Measurements from ENCODE around the gene TSPAN9. TPM values are rescaled to one million over a fixed set of nuclear protein-coding genes. Genes with fewer than 3 reads are reported as not detected.

The TSPAN9 gene
- total and polyA plus RNA-seq, 9 of the 15 experiments (the other 6 are each of a cell fraction or from before 2014, with no cell fraction given): 0.23 to 2.1 (median 0.60) TPM; not detected in 2

DNA sequence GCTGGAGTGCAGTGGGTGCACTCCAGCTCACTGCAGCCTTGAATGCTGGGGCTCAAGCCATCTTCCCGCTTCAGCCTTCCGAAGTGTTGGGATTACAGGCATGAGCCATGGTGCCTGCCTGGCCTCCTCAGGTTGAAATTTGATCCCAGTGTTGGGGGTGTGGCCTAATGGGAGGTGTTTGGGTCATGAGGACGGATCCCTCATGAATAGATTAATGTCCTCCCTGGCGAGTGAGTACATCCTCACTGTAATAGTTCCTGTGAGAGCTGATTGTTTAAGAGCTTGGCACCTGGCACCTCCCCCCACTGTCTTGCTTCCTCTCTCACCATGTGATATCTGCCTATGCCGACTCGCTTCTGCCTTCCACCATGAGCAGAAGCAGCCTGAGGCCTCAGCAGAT, 84.7 kb downstream of the TSPAN9 start (continued):
- TF ChIP-seq, protein P1, sequence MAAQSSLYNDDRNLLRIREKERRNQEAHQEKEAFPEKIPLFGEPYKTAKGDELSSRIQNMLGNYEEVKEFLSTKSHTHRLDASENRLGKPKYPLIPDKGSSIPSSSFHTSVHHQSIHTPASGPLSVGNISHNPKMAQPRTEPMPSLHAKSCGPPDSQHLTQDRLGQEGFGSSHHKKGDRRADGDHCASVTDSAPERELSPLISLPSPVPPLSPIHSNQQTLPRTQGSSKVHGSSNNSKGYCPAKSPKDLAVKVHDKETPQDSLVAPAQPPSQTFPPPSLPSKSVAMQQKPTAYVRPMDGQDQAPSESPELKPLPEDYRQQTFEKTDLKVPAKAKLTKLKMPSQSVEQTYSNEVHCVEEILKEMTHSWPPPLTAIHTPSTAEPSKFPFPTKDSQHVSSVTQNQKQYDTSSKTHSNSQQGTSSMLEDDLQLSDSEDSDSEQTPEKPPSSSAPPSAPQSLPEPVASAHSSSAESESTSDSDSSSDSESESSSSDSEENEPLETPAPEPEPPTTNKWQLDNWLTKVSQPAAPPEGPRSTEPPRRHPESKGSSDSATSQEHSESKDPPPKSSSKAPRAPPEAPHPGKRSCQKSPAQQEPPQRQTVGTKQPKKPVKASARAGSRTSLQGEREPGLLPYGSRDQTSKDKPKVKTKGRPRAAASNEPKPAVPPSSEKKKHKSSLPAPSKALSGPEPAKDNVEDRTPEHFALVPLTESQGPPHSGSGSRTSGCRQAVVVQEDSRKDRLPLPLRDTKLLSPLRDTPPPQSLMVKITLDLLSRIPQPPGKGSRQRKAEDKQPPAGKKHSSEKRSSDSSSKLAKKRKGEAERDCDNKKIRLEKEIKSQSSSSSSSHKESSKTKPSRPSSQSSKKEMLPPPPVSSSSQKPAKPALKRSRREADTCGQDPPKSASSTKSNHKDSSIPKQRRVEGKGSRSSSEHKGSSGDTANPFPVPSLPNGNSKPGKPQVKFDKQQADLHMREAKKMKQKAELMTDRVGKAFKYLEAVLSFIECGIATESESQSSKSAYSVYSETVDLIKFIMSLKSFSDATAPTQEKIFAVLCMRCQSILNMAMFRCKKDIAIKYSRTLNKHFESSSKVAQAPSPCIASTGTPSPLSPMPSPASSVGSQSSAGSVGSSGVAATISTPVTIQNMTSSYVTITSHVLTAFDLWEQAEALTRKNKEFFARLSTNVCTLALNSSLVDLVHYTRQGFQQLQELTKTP (IDR thresholded peaks at IDR 0.05; ENCODE audit: low read depth in 1 of 2, partially characterized antibody in 2 of 2): no peak
- TF ChIP-seq, protein P2, sequence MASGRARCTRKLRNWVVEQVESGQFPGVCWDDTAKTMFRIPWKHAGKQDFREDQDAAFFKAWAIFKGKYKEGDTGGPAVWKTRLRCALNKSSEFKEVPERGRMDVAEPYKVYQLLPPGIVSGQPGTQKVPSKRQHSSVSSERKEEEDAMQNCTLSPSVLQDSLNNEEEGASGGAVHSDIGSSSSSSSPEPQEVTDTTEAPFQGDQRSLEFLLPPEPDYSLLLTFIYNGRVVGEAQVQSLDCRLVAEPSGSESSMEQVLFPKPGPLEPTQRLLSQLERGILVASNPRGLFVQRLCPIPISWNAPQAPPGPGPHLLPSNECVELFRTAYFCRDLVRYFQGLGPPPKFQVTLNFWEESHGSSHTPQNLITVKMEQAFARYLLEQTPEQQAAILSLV (tag; IDR thresholded peaks at IDR 0.05): no peak
- TF ChIP-seq, protein P3, sequence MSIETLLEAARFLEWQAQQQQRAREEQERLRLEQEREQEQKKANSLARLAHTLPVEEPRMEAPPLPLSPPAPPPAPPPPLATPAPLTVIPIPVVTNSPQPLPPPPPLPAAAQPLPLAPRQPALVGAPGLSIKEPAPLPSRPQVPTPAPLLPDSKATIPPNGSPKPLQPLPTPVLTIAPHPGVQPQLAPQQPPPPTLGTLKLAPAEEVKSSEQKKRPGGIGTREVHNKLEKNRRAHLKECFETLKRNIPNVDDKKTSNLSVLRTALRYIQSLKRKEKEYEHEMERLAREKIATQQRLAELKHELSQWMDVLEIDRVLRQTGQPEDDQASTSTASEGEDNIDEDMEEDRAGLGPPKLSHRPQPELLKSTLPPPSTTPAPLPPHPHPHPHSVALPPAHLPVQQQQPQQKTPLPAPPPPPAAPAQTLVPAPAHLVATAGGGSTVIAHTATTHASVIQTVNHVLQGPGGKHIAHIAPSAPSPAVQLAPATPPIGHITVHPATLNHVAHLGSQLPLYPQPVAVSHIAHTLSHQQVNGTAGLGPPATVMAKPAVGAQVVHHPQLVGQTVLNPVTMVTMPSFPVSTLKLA (conservative IDR thresholded peaks at IDR 0.05): no peak
- TF ChIP-seq, protein P4, sequence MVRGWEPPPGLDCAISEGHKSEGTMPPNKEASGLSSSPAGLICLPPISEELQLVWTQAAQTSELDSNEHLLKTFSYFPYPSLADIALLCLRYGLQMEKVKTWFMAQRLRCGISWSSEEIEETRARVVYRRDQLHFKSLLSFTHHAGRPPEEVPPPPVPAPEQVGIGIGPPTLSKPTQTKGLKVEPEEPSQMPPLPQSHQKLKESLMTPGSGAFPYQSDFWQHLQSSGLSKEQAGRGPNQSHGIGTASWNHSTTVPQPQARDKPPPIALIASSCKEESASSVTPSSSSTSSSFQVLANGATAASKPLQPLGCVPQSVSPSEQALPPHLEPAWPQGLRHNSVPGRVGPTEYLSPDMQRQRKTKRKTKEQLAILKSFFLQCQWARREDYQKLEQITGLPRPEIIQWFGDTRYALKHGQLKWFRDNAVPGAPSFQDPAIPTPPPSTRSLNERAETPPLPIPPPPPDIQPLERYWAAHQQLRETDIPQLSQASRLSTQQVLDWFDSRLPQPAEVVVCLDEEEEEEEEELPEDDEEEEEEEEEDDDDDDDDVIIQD (CRISPR knock-in tag; IDR thresholded peaks at IDR 0.05): no peak
- TF ChIP-seq ZNF354B (CRISPR knock-in tag; IDR thresholded peaks at IDR 0.05) (no peak), UBTF (IDR thresholded peaks at IDR 0.05; ENCODE audit: borderline replicate concordance in 1 of 2, low read depth in 2 of 2, low read length in 2 of 2) (no peak), SMARCE1 (IDR thresholded peaks at IDR 0.05) (no peak)

Measured in K562 (cell line).